Thyroid gland (tissue), 4 donors: ENCODE results near the gene APC2.

Experiments
- POLR2A ChIP-seq, 2 donors: fragments of 450-650 bp; IDR thresholded peaks; one replicate each; pipeline ENCODE4 v1.6.1; 2017; ENCODE audit warnings: antibody characterized with exemption in 2 of 2, mild to moderate bottlenecking in 2 of 2, moderate library complexity in 1 of 2
- TF ChIP-seq, protein P1 (sequence below), 6 experiments: fragments of 200-600 bp in 3 of 6; fragments of 450-650 bp in 3 of 6; sonication (generic) in 3 of 6; IDR thresholded peaks; one replicate each; pipeline ENCODE4 v1.5.1; 2016 to 2019; ENCODE audit warnings: antibody characterized with exemption in 6 of 6, mild to moderate bottlenecking in 2 of 6, inconsistent platforms in 1 of 6, moderate library complexity in 1 of 6

DNA sequence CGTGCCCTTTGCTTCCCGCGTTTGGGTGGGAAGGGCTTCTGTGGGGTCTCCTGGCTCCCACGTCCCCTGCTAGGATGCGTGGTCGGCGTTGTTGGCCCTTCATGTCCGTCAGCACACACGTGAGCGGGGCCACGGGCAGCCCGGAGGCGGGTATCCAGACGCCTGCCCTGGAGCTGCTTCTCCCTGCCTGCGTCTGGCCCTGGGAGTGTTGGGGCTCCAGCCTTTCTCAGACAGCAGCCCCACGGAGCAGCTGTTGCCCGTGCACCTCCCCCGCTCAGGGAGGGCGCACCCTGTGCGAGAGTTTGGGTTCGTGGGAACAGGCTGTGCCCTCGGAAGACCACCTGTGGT is 28.0 kb upstream of the APC2 start:
- TF ChIP-seq, protein P1, sequence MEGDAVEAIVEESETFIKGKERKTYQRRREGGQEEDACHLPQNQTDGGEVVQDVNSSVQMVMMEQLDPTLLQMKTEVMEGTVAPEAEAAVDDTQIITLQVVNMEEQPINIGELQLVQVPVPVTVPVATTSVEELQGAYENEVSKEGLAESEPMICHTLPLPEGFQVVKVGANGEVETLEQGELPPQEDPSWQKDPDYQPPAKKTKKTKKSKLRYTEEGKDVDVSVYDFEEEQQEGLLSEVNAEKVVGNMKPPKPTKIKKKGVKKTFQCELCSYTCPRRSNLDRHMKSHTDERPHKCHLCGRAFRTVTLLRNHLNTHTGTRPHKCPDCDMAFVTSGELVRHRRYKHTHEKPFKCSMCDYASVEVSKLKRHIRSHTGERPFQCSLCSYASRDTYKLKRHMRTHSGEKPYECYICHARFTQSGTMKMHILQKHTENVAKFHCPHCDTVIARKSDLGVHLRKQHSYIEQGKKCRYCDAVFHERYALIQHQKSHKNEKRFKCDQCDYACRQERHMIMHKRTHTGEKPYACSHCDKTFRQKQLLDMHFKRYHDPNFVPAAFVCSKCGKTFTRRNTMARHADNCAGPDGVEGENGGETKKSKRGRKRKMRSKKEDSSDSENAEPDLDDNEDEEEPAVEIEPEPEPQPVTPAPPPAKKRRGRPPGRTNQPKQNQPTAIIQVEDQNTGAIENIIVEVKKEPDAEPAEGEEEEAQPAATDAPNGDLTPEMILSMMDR (IDR thresholded peaks at IDR 0.05), result no peak
- no peak for TF ChIP-seq POLR2A (IDR thresholded peaks at IDR 0.05)
